Chondrocyte (in vitro differentiated cells): ENCODE data around the gene TINAG. TPM values are rescaled to one million over a fixed set of nuclear protein-coding genes. Genes with fewer than 3 reads are reported as not detected.

Source experiments
- DNase-seq: peaks from one replicate; pipeline ENCODE4 v3.0.0; 2021; ENCODE audit warnings: mixed read lengths, low spot score
- H3K27ac Mint-ChIP-seq: one replicate; pipeline ENCODE4 v1.8.0; 2021; ENCODE audit warnings: mild to moderate bottlenecking, moderate library complexity, mixed read lengths; ENCODE audit not compliant: unreplicated experiment
- H3K27me3 Mint-ChIP-seq: 2 replicates; pipeline ENCODE4 v1.8.0; 2021; ENCODE audit warnings: low read depth, mixed read lengths
- H3K36me3 Mint-ChIP-seq: 2 replicates; pipeline ENCODE4 v1.8.0; 2021; ENCODE audit warnings: low read depth, mixed read lengths
- H3K4me1 Mint-ChIP-seq: 2 replicates; pipeline ENCODE4 v1.8.0; 2021; ENCODE audit warnings: low read depth, mild to moderate bottlenecking, mixed read lengths
- H3K4me3 Mint-ChIP-seq: one replicate; pipeline ENCODE4 v1.8.0; 2021; ENCODE audit warnings: mild to moderate bottlenecking, moderate library complexity, mixed read lengths; ENCODE audit not compliant: unreplicated experiment
- H3K9me3 Mint-ChIP-seq: 2 replicates; pipeline ENCODE4 v1.8.0; 2021; ENCODE audit warnings: low read depth, mixed read lengths
- CTCF ChIP-seq: fragments of 200-600 bp; sonication (generic); IDR thresholded peaks from 2 replicates; pipeline ENCODE4 v1.5.0; 2021; ENCODE audit warnings: antibody characterized with exemption, mild to moderate bottlenecking, moderate library complexity
- total RNA-seq: library from RNA; stranded (reverse); gene quantifications from 3 replicates; pipeline ENCODE4 v1.2.1, GENCODE V29; 2021

The TINAG gene
- total RNA-seq, 1 donor from 2014 or later: not detected

- Mint-ChIP-seq H3K27ac (no peak overlapping the region), H3K9me3 (peaks cover 9% of the 10 kb centered on the region), H3K4me3 (no peak overlapping the region), H3K4me1 (peaks cover 7% of the 10 kb centered on the region), H3K27me3 (no peaks in the 10 kb centered on the region), H3K36me3 (peaks cover 2% of the 10 kb centered on the region)
- no peak for TF ChIP-seq CTCF
- no peak for DNase-seq
These were observed 107.3 kb downstream of the TINAG start for GRCh38 chr6:54415517-54415916.

- H3K4me3 Mint-ChIP-seq: no peak overlapping the region
- peaks cover 3% of the 10 kb centered on the region for H3K36me3 Mint-ChIP-seq
- H3K27me3 Mint-ChIP-seq: no peaks in the 10 kb centered on the region
- no peak for DNase-seq
- H3K27ac Mint-ChIP-seq: peak overlapping the region; percentile 36
- H3K4me1 Mint-ChIP-seq: peaks cover 7% of the 10 kb centered on the region
- H3K9me3 Mint-ChIP-seq: peaks cover 9% of the 10 kb centered on the region
- TF ChIP-seq CTCF: no peak
These were observed 111.6 kb downstream of the TINAG start for GRCh38 chr6:54419885-54420284.

DNA sequence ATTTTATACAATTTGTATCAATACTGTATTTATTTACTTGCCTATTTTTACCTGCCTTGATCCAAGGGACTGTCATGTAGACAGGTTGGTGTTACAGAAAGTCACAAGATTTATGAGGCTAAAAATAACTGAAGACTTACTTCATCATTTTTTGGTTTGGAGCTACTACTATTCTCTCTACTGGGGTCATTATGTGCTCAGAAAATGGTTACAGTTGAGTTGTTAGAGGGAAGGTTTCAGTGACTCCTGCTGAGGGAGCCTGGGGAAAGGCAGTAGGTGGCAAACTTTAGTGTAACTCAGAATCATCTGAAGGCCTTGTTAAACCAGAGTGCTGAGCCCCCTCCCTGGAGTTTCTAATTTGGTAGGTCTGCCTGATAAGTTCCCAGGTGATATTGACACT lies 118.8 kb downstream of the TINAG start:
- no peak overlapping the region for H3K27ac Mint-ChIP-seq
- no peak overlapping the region for H3K4me3 Mint-ChIP-seq
- peaks cover 22% of the 10 kb centered on the region for H3K4me1 Mint-ChIP-seq
- H3K36me3 Mint-ChIP-seq: peaks cover 1% of the 10 kb centered on the region
- DNase-seq: no peak
- TF ChIP-seq CTCF: no peak
- no peaks in the 10 kb centered on the region for H3K27me3 Mint-ChIP-seq
- H3K9me3 Mint-ChIP-seq: no peaks in the 10 kb centered on the region

DNA sequence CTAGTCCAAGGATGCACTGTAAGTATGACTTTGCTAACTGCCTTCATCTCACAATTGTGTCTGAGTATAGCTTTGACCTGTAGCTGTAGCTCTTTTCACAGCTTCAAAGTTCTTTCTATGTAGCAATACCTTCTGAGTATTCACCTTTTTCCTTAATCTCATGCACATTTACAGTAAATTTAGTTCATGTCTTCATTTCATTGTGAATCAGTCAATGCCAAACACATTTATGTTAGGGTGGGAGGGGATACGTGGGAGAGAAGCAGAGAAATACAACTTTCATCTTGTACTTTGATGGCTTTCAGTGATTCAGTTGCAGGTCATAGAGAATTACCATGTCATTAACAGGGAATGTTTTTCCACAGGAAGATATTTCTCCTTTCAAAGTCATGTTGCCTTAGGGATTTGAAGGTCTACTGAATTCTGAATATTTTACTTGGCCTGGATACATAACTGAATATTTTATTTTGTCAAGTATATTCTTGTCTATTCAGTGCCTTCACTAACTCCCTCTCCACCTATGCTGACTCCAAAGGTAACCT lies 119.2 kb downstream of the TINAG start:
- H3K36me3 Mint-ChIP-seq: peaks cover 1% of the 10 kb centered on the region
- no peaks in the 10 kb centered on the region for H3K27me3 Mint-ChIP-seq
- H3K4me3 Mint-ChIP-seq: no peak overlapping the region
- no peak for TF ChIP-seq CTCF
- peaks cover 22% of the 10 kb centered on the region for H3K4me1 Mint-ChIP-seq
- no peaks in the 10 kb centered on the region for H3K9me3 Mint-ChIP-seq
- no peak for DNase-seq
- no peak overlapping the region for H3K27ac Mint-ChIP-seq

GRCh38 chr6:54428431-54428830 lies 120.2 kb downstream of the TINAG start:
- no peaks in the 10 kb centered on the region for H3K27me3 Mint-ChIP-seq
- TF ChIP-seq CTCF: no peak
- H3K36me3 Mint-ChIP-seq: no peaks in the 10 kb centered on the region
- H3K4me3 Mint-ChIP-seq: no peak overlapping the region
- peaks cover 22% of the 10 kb centered on the region for H3K4me1 Mint-ChIP-seq
- no peak overlapping the region for H3K27ac Mint-ChIP-seq
- H3K9me3 Mint-ChIP-seq: no peaks in the 10 kb centered on the region
- no peak for DNase-seq
